Uterus (tissue), 2 donors: ENCODE results near the gene LRP1B.

ENCODE experiments used
- POLR2A ChIP-seq, 2 donors: fragments of 450-650 bp; IDR thresholded peaks; one replicate each; pipeline ENCODE4 v1.6.1; 2016; ENCODE audit warnings: antibody characterized with exemption in 2 of 2, mild to moderate bottlenecking in 1 of 2, moderate library complexity in 1 of 2
- TF ChIP-seq, protein P1 (sequence below), 4 experiments: fragments of 200-600 bp in 2 of 4; fragments of 450-650 bp in 2 of 4; sonication (generic) in 2 of 4; IDR thresholded peaks; one replicate each; pipeline ENCODE4 v1.5.1; 2016 to 2019; ENCODE audit warnings: antibody characterized with exemption in 4 of 4, mild to moderate bottlenecking in 2 of 4, moderate library complexity in 1 of 4

DNA sequence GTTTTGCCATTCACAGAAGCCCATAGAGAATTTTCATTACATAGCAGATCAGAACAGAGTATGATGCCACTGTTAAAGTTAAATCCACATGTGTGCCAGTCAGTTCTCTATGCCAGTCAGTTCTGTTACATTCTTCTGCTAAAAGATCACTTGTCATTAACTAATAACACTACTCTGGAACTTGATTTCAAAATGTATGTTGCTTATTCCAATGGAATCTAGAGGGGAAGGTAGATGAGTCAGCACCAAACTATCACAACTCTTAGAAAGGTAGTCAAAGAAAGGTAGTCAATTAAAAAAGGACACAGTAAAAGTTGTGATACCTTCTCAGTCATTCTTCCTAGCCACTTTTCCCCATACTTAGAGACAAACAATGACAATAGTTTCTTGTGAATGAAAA lies 1214.4 kb downstream of the LRP1B start:
- TF ChIP-seq, protein P1, sequence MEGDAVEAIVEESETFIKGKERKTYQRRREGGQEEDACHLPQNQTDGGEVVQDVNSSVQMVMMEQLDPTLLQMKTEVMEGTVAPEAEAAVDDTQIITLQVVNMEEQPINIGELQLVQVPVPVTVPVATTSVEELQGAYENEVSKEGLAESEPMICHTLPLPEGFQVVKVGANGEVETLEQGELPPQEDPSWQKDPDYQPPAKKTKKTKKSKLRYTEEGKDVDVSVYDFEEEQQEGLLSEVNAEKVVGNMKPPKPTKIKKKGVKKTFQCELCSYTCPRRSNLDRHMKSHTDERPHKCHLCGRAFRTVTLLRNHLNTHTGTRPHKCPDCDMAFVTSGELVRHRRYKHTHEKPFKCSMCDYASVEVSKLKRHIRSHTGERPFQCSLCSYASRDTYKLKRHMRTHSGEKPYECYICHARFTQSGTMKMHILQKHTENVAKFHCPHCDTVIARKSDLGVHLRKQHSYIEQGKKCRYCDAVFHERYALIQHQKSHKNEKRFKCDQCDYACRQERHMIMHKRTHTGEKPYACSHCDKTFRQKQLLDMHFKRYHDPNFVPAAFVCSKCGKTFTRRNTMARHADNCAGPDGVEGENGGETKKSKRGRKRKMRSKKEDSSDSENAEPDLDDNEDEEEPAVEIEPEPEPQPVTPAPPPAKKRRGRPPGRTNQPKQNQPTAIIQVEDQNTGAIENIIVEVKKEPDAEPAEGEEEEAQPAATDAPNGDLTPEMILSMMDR (IDR thresholded peaks at IDR 0.05) = no peak
- TF ChIP-seq POLR2A (IDR thresholded peaks at IDR 0.05) = no peak
